T-helper 17 cell (primary cell): Measurements from ENCODE around the gene NINJ2. TPM values are rescaled to one million over a fixed set of nuclear protein-coding genes. Genes with fewer than 3 reads are reported as not detected.

ENCODE experiments used
- ATAC-seq: fragments of 150-1000 bp; cut with Tn5 transposase; 2 replicates; pipeline ENCODE4 v1.10.0; 2021; ENCODE audit warnings: mild to moderate bottlenecking, moderate library complexity
- DNase-seq, 3 donors: peaks; one replicate each; pipeline versions ENCODE4 v3.0.0 to v3.0.0-alpha.2; 2020 to 2021
- H3K9me3 ChIP-seq: one replicate; pipeline ENCODE4 v1.7.0; 2013; ENCODE audit warnings: low read length, mild to moderate bottlenecking; ENCODE audit not compliant: control insufficient read depth, poor library complexity, severe bottlenecking
- H3K27ac Mint-ChIP-seq: one replicate; pipeline ENCODE4 v1.8.0; 2022; ENCODE audit warnings: mild to moderate bottlenecking, moderate library complexity, mixed read lengths
- H3K27me3 Mint-ChIP-seq: one replicate; pipeline ENCODE4 v1.8.0; 2022; ENCODE audit warnings: mixed read lengths
- H3K36me3 Mint-ChIP-seq: one replicate; pipeline ENCODE4 v1.8.0; 2022; ENCODE audit warnings: low read depth, mixed read lengths
- H3K4me1 Mint-ChIP-seq: one replicate; pipeline ENCODE4 v1.8.0; 2022; ENCODE audit warnings: mild to moderate bottlenecking, mixed read lengths
- H3K4me3 Mint-ChIP-seq: one replicate; pipeline ENCODE4 v1.8.0; 2022; ENCODE audit warnings: mild to moderate bottlenecking, moderate library complexity, mixed read lengths
- total RNA-seq, 4 donors: library from RNA in 2 of 4; stranded (reverse) in 2 of 4; gene quantifications; one replicate each; pipeline ENCODE4 v1.2.3 and lab custom pipeline; 2022 to 2026

Gene NINJ2
- total RNA-seq, 2 donors from 2014 or later = 6.1 to 6.3 TPM

DNA sequence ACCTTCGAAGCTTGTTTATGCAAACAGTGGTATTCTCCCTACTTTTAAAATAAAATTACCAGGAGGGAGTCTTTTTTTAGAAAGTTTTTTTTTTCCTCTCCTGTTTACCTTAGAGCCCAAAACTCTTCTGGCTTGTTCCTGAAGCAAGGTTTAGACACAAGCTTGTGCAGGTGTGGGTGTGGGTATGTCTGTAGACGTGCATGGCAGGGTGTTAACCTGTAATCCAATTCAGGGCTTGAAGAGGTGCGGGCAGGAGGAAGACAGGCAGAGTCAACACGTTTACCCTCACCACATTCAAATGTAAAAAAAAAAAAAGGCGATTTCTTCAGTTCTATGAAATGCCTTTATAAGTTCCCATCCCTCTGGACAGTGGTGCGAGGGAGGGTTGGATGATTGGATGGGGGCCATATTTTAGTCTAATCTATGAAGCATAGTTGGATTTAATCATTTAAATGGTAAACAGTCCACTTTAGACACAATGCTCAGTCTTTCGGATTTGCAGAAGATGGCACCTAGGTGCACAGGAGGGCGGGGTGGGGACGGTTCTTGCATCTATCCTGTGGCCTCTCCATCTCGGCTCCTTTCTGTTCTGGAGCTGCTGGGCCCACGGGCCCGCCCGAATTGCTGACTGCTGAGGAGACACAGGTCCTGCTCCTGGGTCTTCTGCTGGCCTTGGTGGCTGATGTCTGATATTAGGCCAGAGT, 982 bp upstream of the NINJ2 start:
- H3K9me3 ChIP-seq = no peaks in the 10 kb centered on the region
- ATAC-seq = no peak
- DNase-seq = no peak
- Mint-ChIP-seq H3K36me3 (no peaks in the 10 kb centered on the region), H3K27me3 (no peaks in the 10 kb centered on the region), H3K4me1 (peaks cover 47% of the 10 kb centered on the region), H3K27ac (peak overlapping the region; percentile 39), H3K4me3 (peak overlapping the region; percentile 95)

DNA sequence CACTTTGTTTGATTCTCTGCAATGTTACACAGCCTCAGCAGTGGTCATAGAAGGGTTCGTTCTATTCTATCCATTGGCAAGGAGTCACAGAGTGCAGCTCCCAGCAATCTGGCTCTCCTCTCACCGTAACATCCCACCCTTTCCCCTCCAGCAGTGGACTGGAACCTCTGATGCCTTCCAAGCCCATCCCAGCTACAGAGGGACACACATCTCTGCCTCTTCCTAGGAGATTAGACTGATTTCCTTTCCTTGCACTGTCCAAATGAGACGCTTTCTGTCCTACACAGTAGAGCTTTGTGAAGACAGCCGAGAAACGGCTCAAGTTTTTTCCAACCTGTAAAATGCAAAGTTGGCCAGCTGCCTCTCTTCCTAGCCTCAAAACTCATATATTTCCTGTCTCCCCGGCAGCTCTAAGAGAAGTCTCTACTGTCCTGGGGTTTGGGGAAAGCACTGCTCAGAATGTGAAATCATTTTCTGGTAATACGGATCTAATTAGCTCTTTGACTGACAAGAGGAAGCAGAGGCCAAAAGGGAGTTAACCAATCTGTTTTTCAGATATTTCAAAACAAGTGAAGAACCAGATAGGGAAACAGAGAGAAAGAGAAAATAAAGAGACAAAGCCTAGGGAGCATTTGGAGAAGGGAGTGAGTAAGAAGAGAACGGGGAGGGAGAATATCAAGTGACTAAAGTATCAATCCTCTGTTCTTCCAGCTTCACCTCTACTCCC, 516 bp downstream of the NINJ2 start:
- H3K9me3 ChIP-seq = no peaks in the 10 kb centered on the region
- DNase-seq = no peak
- Mint-ChIP-seq H3K27me3 (no peaks in the 10 kb centered on the region), H3K36me3 (no peaks in the 10 kb centered on the region), H3K27ac (peak overlapping the region; percentile 93), H3K4me3 (peak overlapping the region; percentile 95), H3K4me1 (peaks cover 43% of the 10 kb centered on the region)
- ATAC-seq = peak; percentile 29

DNA sequence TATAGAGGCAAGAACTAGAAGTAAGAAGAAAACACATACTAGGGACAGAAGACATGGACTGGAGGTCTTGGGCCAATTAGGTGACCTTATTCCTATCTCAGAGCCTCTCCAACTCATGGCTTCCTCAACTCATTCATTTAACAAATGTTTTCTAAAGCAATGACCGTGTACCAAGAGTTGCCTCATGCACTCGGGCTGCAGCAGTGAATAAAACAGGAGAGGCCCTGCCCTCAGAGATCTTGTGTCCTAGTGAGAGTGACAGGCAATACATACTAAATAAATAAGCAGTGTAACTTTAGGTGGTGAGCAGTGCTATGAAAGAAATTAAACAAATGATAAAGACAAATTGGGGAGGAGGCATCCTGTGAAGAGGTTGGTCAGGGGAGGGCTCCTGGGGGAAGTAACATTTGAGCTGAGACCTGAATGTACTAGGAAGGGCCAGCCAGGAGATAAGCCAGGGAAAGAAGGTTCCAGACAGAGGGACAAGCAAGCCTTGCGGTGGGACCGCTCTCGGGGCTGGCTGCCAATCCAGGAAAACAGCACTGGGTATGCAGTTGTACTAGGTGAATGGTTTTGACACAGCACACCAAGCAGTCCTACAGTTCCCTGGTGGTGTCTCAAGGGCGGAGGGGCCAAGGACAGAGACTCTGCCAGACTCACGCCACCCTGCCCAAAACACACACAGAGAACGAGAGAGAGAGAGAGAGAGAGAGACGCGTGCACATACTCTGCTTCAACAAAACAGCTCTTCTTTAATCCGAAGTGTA, 1.3 kb downstream of the NINJ2 start:
- peak overlapping the region; percentile 95 for H3K4me3 Mint-ChIP-seq
- ATAC-seq = no peak
- H3K27me3 Mint-ChIP-seq = no peaks in the 10 kb centered on the region
- no peaks in the 10 kb centered on the region for H3K36me3 Mint-ChIP-seq
- peak overlapping the region; percentile 93 for H3K27ac Mint-ChIP-seq
- H3K4me1 Mint-ChIP-seq = peaks cover 36% of the 10 kb centered on the region
- no peaks in the 10 kb centered on the region for H3K9me3 ChIP-seq
- DNase-seq = no peak

DNA sequence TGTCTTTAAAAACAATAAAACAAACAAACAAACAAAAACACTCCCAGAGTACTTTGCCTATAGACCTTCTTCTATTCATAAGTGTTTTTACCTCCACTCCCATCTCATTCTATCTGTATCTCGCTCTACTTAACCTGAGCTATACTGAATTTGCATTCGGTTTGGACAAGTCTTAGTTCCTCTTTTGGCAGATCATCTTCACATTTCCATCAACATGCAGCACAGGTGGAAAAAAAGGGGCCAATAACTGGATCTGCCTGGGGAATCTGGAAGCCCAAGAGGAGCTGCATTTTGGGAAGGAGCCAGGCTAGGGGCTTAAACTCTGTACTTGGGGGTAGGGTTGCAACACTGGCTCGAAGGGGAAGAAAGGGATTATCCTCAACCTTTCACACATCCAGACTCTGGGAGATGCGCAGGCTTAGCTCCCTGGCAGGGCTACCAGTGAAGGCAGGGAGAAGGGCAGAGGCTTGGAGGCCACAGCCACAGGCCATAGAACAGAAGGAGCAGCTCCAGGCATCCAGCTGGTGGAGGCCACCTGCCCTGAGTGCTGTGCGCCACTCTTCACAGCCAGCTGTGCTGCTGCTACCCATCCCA, 4.1 kb downstream of the NINJ2 start:
- no peak overlapping the region for H3K4me3 Mint-ChIP-seq
- H3K9me3 ChIP-seq = no peaks in the 10 kb centered on the region
- H3K36me3 Mint-ChIP-seq = no peaks in the 10 kb centered on the region
- H3K27me3 Mint-ChIP-seq = no peaks in the 10 kb centered on the region
- peaks cover 23% of the 10 kb centered on the region for H3K4me1 Mint-ChIP-seq
- no peak for DNase-seq
- H3K27ac Mint-ChIP-seq = peak overlapping the region; percentile 14
- no peak for ATAC-seq

DNA sequence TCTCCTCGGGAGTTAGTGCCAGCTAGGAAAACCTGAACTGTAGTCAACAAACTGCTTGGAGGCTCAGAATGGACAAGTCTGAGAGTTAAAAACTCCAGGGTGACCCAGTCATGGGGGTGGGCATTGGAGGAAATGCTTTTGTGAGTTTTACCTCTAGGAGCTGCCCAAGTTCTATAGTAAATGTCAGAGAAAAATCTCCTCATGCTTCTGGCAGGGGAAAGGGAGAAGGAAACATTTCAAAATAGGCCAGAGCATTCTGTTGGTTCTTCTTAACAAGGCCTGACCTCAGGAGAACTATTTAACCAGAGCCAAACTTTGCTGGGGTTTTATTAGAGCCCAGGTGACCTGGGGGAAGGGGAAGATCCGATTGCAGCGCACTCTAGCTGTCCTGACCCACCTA, 12.3 kb downstream of the NINJ2 start:
- ATAC-seq = peak; percentile 37
- H3K27ac Mint-ChIP-seq = no peak overlapping the region

DNA sequence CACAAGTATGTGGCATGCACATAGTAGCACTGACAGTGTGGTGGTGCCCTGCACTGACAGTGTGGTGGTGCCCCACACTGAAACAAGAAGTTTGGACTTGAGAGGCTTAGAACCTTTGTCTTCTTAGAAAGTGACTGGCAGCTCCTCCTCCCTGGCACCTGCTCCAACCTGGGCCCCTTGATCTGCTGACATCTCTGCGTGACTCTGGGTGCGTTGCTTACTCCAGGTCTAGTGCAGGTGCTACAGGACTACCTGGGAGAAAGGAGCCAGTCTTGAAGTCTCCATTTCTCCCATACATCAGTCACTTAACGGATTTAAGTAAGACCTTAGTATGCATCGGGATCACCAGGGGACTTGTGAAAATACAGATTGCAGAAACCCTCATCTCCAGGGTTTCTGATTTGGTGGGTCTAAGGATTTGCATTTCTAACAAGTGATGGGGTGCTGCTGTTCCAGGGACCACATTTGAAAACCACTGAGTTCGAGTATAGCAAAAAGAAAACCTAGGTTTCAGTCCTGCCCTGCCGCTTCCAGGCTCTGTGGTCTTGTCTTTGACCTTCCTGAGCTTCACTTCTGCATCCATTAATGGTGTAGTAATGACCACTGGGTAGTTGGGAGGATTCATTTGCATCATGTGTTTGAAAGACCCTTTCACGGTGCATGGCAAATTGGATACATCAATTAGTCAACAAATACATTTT, 15.7 kb downstream of the NINJ2 start:
- Mint-ChIP-seq H3K4me3 (no peak overlapping the region), H3K4me1 (peaks cover 25% of the 10 kb centered on the region), H3K27ac (no peak overlapping the region), H3K36me3 (peaks cover 7% of the 10 kb centered on the region), H3K27me3 (no peaks in the 10 kb centered on the region)
- ATAC-seq (no peak), DNase-seq (no peak)
- no peaks in the 10 kb centered on the region for H3K9me3 ChIP-seq

More for the DNA sequence above, 12.3 kb downstream of the NINJ2 start:
- H3K9me3 ChIP-seq = no peaks in the 10 kb centered on the region
- Mint-ChIP-seq H3K27me3 (no peaks in the 10 kb centered on the region), H3K4me1 (peaks cover 15% of the 10 kb centered on the region), H3K36me3 (peaks cover 7% of the 10 kb centered on the region), H3K4me3 (no peak overlapping the region)
- no peak for DNase-seq

DNA sequence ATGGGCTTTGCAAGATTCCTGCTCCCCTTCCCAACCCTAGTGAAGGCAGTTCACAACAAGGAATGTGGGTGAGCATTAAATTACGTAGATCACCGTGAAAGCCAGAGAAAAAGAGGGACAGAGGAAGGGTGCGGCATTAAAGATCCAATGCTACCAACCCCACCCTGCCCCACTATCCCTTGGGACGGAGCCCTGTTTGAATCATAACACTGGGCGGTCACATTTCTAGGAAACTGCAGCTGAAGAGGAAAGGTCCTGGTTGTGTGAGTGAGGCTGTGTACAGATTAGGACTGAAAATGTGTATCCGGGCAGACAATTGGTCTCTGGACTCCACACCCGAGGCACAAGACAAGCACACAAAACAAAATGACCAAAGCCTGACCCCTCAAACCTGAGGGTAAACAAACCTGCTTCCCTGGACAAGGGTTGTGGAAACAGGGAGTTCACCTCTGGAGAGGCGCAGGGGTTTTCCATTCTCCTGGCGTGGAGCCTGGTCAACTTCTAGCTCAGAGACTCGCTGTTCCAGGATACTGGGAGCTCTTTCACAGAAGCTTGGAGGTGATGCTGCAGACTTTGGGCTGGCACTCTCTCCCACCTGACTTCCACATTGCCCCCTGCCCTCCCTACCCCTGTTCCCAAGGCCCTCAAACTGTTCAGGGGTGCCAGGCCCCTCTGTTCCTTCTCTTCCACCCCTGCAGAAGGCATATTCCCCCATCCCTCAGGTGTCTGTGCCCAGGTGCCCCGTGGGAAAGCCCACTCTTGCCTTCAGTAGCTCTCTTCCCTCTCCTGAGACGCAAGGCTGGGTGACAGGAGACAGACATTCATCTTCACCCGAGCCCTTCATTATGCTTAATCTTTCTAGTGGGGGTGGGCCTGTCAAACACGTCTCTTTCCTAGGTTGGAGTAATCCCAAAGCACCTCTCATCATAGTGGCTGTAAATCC, 16.5 kb downstream of the NINJ2 start:
- ATAC-seq = no peak
- peak overlapping the region; percentile 94 for H3K27ac Mint-ChIP-seq
- no peaks in the 10 kb centered on the region for H3K27me3 Mint-ChIP-seq
- H3K36me3 Mint-ChIP-seq = peaks cover 6% of the 10 kb centered on the region
- H3K4me1 Mint-ChIP-seq = peaks cover 23% of the 10 kb centered on the region
- DNase-seq = no peak
- H3K4me3 Mint-ChIP-seq = no peak overlapping the region
- no peaks in the 10 kb centered on the region for H3K9me3 ChIP-seq

DNA sequence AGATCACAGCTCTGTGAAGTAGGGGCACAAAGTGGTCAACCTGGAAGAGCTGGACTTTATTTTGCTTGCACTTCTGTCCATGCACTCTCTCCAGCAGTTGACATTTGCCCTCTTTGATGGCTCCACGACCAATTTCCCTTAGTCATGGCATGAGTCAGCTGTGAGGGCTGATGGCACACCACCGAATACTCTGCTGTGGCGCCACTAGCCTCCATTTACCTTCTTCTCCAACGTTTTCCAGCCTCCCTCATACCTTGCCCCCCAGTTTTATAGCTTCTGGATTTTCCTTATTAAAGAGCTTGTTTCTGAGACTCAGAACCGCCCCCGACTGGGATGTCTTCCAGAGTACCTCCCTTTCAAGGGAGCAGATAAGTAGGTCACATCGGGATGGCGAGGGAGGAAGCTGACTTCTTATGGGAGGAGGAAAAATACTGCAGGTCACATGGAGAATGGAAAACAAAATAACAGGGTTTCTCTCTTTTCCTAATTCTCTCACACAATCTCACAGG, 17.6 kb downstream of the NINJ2 start:
- H3K9me3 ChIP-seq = no peaks in the 10 kb centered on the region
- Mint-ChIP-seq H3K4me1 (peaks cover 16% of the 10 kb centered on the region), H3K27me3 (no peaks in the 10 kb centered on the region), H3K4me3 (no peak overlapping the region), H3K27ac (peak overlapping the region; percentile 94), H3K36me3 (peaks cover 2% of the 10 kb centered on the region)
- DNase-seq = no peak
- no peak for ATAC-seq

DNA sequence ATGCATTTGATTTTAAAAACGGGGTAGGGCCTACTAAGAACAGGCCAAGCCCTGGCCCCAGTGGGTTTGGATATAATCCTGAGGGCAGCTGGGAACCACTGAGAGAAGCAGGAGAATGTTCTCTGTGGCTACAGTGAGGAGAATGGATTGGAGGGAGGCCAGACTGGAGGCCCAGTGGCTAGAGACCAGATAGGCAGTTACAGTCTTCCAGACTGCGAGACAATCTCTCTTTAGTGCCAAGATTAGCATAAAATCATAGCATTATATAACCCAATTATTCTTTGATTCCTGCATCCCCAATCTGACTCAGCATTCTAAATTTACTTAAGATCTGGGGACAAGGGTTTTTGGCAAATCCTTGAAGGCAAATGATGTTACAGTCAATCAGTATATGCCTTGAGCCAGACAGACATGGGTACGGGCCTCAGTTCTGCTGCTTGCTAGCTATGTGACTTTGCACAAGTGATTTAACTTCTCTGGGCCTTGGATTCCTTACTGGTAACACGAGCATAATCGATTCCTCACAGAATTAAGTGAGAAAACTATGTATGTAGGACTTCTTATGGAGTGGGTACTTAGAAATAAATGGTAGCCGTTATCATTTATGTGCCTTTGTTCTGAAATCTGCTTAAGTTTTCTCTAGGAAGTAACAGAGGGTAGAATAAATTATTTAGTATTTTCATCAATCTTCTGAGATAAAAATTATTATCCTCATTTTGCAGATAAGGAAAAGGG, 18.3 kb downstream of the NINJ2 start:
- H3K4me1 Mint-ChIP-seq = peaks cover 20% of the 10 kb centered on the region
- peak overlapping the region; percentile 5 for H3K4me3 Mint-ChIP-seq
- H3K36me3 Mint-ChIP-seq = peaks cover 2% of the 10 kb centered on the region
- peak overlapping the region; percentile 94 for H3K27ac Mint-ChIP-seq
- H3K27me3 Mint-ChIP-seq = no peaks in the 10 kb centered on the region
- no peak for ATAC-seq
- no peaks in the 10 kb centered on the region for H3K9me3 ChIP-seq
- no peak for DNase-seq

DNA sequence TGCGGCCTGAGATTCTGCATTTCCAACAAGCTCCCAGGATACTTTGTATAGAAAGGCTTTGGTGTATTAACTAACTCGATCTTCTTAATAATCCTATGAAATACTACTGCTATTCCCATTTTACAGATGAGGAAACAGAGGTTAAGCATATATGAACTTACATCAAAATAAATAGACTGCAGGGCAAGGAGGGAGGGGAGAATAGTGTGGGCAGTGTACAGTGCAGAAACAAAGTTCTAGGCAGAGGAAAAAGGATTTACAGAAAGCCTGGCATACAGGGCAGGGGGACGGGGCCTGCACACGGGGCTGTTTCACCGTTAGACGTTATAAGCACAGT, 19.0 kb downstream of the NINJ2 start:
- no peak for ATAC-seq
- Mint-ChIP-seq H3K27ac (peak overlapping the region; percentile 94), H3K4me1 (peaks cover 27% of the 10 kb centered on the region), H3K27me3 (no peaks in the 10 kb centered on the region), H3K36me3 (peaks cover 2% of the 10 kb centered on the region), H3K4me3 (peak overlapping the region; percentile 90)
- no peak for DNase-seq
- H3K9me3 ChIP-seq = no peaks in the 10 kb centered on the region

DNA sequence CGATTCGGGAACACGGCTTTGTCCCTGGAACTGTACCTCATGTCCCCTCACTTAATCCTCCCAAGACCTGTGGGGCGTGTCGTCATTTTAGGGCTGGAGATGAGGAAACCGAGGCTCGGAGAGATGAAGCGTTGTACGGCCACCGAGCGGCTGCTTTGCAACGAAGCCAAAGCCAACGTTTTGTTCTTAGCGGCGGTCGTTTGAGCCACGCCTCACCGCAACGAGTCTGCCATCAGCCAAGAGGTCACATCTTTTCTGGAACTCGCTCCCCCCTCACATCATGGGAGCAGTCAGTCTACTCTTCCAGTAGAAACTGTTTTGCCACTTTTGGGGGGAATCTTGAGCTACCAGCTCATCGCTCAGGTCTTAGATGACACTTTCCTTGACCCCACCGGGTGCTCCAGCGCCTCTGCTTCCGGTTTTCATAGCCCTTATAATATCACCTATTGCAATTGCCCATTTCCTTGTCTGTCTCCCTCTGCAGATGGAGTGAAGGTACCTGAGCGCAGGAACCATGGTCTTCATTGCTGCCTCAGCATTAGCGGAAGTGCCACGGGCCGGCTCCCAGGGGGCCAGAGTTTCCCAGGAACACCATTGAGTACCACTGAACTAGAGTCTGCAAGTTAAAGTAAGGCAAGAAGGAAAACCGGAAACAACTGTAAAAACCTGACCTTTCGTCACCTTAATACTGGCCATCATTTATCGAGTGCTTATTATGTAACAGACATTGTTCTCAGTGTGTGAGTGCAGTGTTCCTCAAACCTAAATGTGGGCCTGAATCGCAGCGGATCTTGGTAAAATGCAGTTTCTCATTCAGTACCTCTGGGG, 19.6 kb downstream of the NINJ2 start:
- no peaks in the 10 kb centered on the region for H3K9me3 ChIP-seq
- Mint-ChIP-seq H3K27me3 (no peaks in the 10 kb centered on the region), H3K27ac (peak overlapping the region; percentile 94), H3K36me3 (peaks cover 2% of the 10 kb centered on the region), H3K4me1 (peaks cover 33% of the 10 kb centered on the region), H3K4me3 (peak overlapping the region; percentile 90)
- ATAC-seq (peak; percentile 3), DNase-seq (no peak)
